Glutamatergic neuron (in vitro differentiated cells): ENCODE results near the gene RRAD. TPM values are rescaled to one million over a fixed set of nuclear protein-coding genes. Genes with fewer than 3 reads are reported as not detected.

Source experiments
- DNase-seq: peaks from one replicate; pipeline ENCODE4 v3.0.0; 2022
- H3K27ac Mint-ChIP-seq: one replicate; pipeline ENCODE4 v1.8.0; 2020; ENCODE audit warnings: mild to moderate bottlenecking, mixed read lengths, inconsistent platforms; ENCODE audit not compliant: unreplicated experiment
- H3K27me3 Mint-ChIP-seq: one replicate; pipeline ENCODE4 v1.8.0; 2020; ENCODE audit warnings: mild to moderate bottlenecking, moderate library complexity, mixed read lengths, inconsistent platforms; ENCODE audit not compliant: unreplicated experiment
- H3K36me3 Mint-ChIP-seq: one replicate; pipeline ENCODE4 v1.8.0; 2020; ENCODE audit warnings: mild to moderate bottlenecking, mixed read lengths, inconsistent platforms; ENCODE audit not compliant: unreplicated experiment
- H3K4me1 Mint-ChIP-seq: one replicate; pipeline ENCODE4 v1.8.0; 2020; ENCODE audit warnings: mild to moderate bottlenecking, low read depth, mixed read lengths, inconsistent platforms; ENCODE audit not compliant: unreplicated experiment
- H3K4me3 Mint-ChIP-seq: one replicate; pipeline ENCODE4 v1.8.0; 2020; ENCODE audit warnings: mild to moderate bottlenecking, mixed read lengths, inconsistent platforms; ENCODE audit not compliant: unreplicated experiment
- H3K9me3 Mint-ChIP-seq: one replicate; pipeline ENCODE4 v1.8.0; 2020; ENCODE audit warnings: mild to moderate bottlenecking, moderate library complexity, mixed read lengths, inconsistent platforms; ENCODE audit not compliant: unreplicated experiment
- CTCF ChIP-seq: fragments of 200-600 bp; sonication (generic); IDR thresholded peaks from one replicate; pipeline ENCODE4 v1.5.0; 2021; ENCODE audit not compliant: partially characterized antibody, unreplicated experiment
- total RNA-seq: library from RNA; stranded (reverse); fragmentation: NEBNext Ultra II Directional; extraction: Animal tissue kit (Norgen Biotek cat#: 25700); gene quantifications from one replicate; pipeline ENCODE4 v1.2.1, GENCODE V29; 2021; ENCODE audit not compliant: unreplicated experiment

Gene RRAD
- total RNA-seq, 1 donor from 2014 or later: 1.1 TPM

DNA sequence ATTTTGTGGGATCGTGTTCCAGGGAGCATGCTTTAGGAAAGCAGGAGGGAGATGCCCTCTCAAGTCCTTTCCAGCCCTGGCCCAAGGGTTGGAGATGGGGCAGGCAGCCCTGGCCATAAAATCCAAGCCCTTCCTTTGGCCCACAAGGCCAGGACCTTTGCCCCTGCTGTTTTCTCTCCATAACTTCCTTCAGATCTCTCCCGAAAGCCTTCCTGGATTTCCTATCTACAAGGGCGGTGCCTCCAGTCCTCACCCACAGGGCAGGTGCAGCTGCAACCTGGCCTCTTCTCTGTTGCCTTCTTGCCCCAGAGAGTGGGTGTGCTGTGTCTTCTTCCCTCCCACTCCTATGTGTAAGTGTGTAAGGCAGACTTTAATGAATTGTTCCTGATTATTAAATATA, 53.5 kb downstream of the RRAD start:
- Mint-ChIP-seq H3K4me3 (no peak overlapping the region), H3K27me3 (peaks cover 3% of the 10 kb centered on the region), H3K27ac (no peak overlapping the region), H3K36me3 (no peaks in the 10 kb centered on the region), H3K4me1 (peaks cover 9% of the 10 kb centered on the region), H3K9me3 (peaks cover 5% of the 10 kb centered on the region)
- DNase-seq: no peak
- no peak for TF ChIP-seq CTCF

Other genes starting within 250 kb of the RRAD start
- gene CMTM4, start 228.8 kb downstream of the RRAD start, total RNA-seq: 8.2 TPM
- gene DYNC1LI2, start 173.9 kb downstream of the RRAD start, total RNA-seq: 269 TPM
- gene TERB1, start 124.0 kb downstream of the RRAD start, total RNA-seq: 0.39 TPM
- 125 TPM for gene NAE1, start 94.6 kb downstream of the RRAD start, total RNA-seq
- gene CA7, start 81.1 kb downstream of the RRAD start, total RNA-seq: 0.64 TPM
- gene PDP2, start 45.0 kb downstream of the RRAD start, total RNA-seq: 18.3 TPM
- not detected for gene CDH16, start 6.7 kb downstream of the RRAD start, total RNA-seq
- 89.4 TPM for gene CIAO2B, start 8.9 kb upstream of the RRAD start, total RNA-seq
- gene CES2, start 10.0 kb upstream of the RRAD start, total RNA-seq: 38.6 TPM
- 4.1 TPM for gene CES3, start 35.7 kb upstream of the RRAD start, total RNA-seq
- gene CES4A, start 63.1 kb upstream of the RRAD start, total RNA-seq: 3.6 TPM
- gene CBFB, start 103.6 kb upstream of the RRAD start, total RNA-seq: 168 TPM
- 27.1 TPM for gene PHAF1, start 184.4 kb upstream of the RRAD start, total RNA-seq
- 1.0 TPM for gene B3GNT9, start 225.5 kb upstream of the RRAD start, total RNA-seq
- gene TRADD, start 234.4 kb upstream of the RRAD start, total RNA-seq: 1.0 TPM
- gene FBXL8, start 234.4 kb upstream of the RRAD start, total RNA-seq: 3.1 TPM
- gene HSF4, start 239.2 kb upstream of the RRAD start, total RNA-seq: 7.2 TPM
- 8.8 TPM for gene NOL3, start 245.0 kb upstream of the RRAD start, total RNA-seq